ENCODE data around the gene RDH11.
"Not testable (repeated sequence)": the region's sequence is repeated elsewhere in the genome, so short reads cannot be mapped to it uniquely, and the experiment has no call there.

Gene RDH11

GRCh38 chr14:67695394-67695949, at the start of gene RDH11:
Gene RDH11, minus strand, starts transcription at chr14:67695764. Its CDS starts 61 bp downstream, at chr14:67695703.
- DNase-seq (ENCODE audit: low read depth), result peak; percentile 93

- no peak for DNase-seq (ENCODE audit: low read depth)
These were observed 48.5 kb upstream of the RDH11 start for GRCh38 chr14:67744046-67744445.

- DNase-seq (ENCODE audit: low read depth), result peak; percentile 94
These were observed 43.4 kb upstream of the RDH11 start for GRCh38 chr14:67738740-67739504.

GRCh38 chr14:67736771-67737170, 41.2 kb upstream of the RDH11 start:
- DNase-seq (ENCODE audit: low read depth), result no peak

GRCh38 chr14:67735336-67736147, 40.0 kb upstream of the RDH11 start:
- DNase-seq (ENCODE audit: low read depth), result no peak

GRCh38 chr14:67734675-67735074, 39.1 kb upstream of the RDH11 start:
- DNase-seq (ENCODE audit: low read depth), result peak; percentile 7

- no peak for DNase-seq (ENCODE audit: low read depth)
These were observed 38.1 kb upstream of the RDH11 start for GRCh38 chr14:67733616-67734015.

GRCh38 chr14:67729072-67729885, 33.7 kb upstream of the RDH11 start:
- no peak for DNase-seq (ENCODE audit: low read depth)

- no peak for DNase-seq (ENCODE audit: low read depth)
These were observed 32.7 kb upstream of the RDH11 start for GRCh38 chr14:67728258-67728657.

GRCh38 chr14:67727361-67727760, 31.8 kb upstream of the RDH11 start:
- DNase-seq (ENCODE audit: low read depth), result no peak

GRCh38 chr14:67725171-67725570, 29.6 kb upstream of the RDH11 start:
- no peak for DNase-seq (ENCODE audit: low read depth)

GRCh38 chr14:67722293-67722692, 26.7 kb upstream of the RDH11 start:
- peak; percentile 56 for DNase-seq (ENCODE audit: low read depth)

GRCh38 chr14:67721875-67722274, 26.3 kb upstream of the RDH11 start:
- no peak for DNase-seq (ENCODE audit: low read depth)

- no peak for DNase-seq (ENCODE audit: low read depth)
These were observed 24.3 kb upstream of the RDH11 start for GRCh38 chr14:67719866-67720265.

- DNase-seq (ENCODE audit: low read depth), result not testable (repeated sequence)
These were observed 23.8 kb upstream of the RDH11 start for GRCh38 chr14:67719385-67719784.

- DNase-seq (ENCODE audit: low read depth), result no peak
These were observed 22.7 kb upstream of the RDH11 start for GRCh38 chr14:67718265-67718664.

- DNase-seq (ENCODE audit: low read depth), result no peak
These were observed 21.5 kb upstream of the RDH11 start for GRCh38 chr14:67717048-67717447.

GRCh38 chr14:67710209-67710608, 14.6 kb upstream of the RDH11 start:
- no peak for DNase-seq (ENCODE audit: low read depth)

- not testable (repeated sequence) for DNase-seq (ENCODE audit: low read depth)
These were observed 14.2 kb upstream of the RDH11 start for GRCh38 chr14:67709796-67710195.

- not testable (repeated sequence) for DNase-seq (ENCODE audit: low read depth)
These were observed 13.8 kb upstream of the RDH11 start for GRCh38 chr14:67709346-67709745.

GRCh38 chr14:67705211-67705610, 9.6 kb upstream of the RDH11 start:
- no peak for DNase-seq (ENCODE audit: low read depth)

GRCh38 chr14:67704484-67705089, 9.0 kb upstream of the RDH11 start:
- DNase-seq (ENCODE audit: low read depth), result peak; percentile 58
